B cell (primary cell): Measurements from ENCODE around the gene IBA57. TPM values are rescaled to one million over a fixed set of nuclear protein-coding genes. Genes with fewer than 3 reads are reported as not detected.

Experiments used
- ATAC-seq: fragments of 200-7000 bp; cut with Tn5 transposase; one replicate; pipeline ENCODE4 v1.10.0; 2021; ENCODE audit warnings: low read depth, mild to moderate bottlenecking, moderate number of reproducible peaks, moderate library complexity
- CTCF ChIA-PET: fragments of 350-600 bp; sonication (Branson Sonifier 250); formaldehyde crosslinking; loops from one replicate; lab custom pipeline; 2021; ENCODE audit warnings: antibody characterized with exemption, inconsistent platforms; lab: Charles Lee
- POLR2A ChIA-PET: fragments of 350-600 bp; sonication (Branson Sonifier 250); formaldehyde crosslinking; loops from one replicate; lab custom pipeline; 2021; ENCODE audit warnings: antibody characterized with exemption; lab: Charles Lee
- DNase-seq: peaks from one replicate; pipeline ENCODE4 v3.0.0; 2013
- H2AFZ ChIP-seq: 2 replicates; pipeline ENCODE4 v1.6.1; 2012; ENCODE audit warnings: mild to moderate bottlenecking, low read depth, low read length; ENCODE audit not compliant: insufficient read depth, poor library complexity, severe bottlenecking
- H3K27ac ChIP-seq, 2 donors: 1 replicate in 1 of 2; 2 replicates in 1 of 2; pipeline ENCODE4 v1.5.1; 2012 to 2013; ENCODE audit warnings: low read length in 2 of 2, mild to moderate bottlenecking in 2 of 2, moderate library complexity in 1 of 2
- H3K27me3 ChIP-seq, 4 experiments: fragments of 200-600 bp in 1 of 4; sonication (generic) in 1 of 4; replicated peaks in 1 of 4; 1 replicate in 2 of 4; 2 replicates in 2 of 4; pipeline versions ENCODE4 v1.6.1 to v1.7.0; 2013 to 2016; ENCODE audit warnings: low read length in 3 of 4, mild to moderate bottlenecking in 2 of 4, mixed read lengths in 1 of 4, moderate library complexity in 1 of 4; ENCODE audit not compliant: insufficient read depth in 4 of 4, control insufficient read depth in 3 of 4; ENCODE audit errors: control extremely low read depth in 1 of 4
- H3K36me3 ChIP-seq, 2 experiments: replicated peaks in 1 of 2; 1 replicate in 1 of 2; 2 replicates in 1 of 2; pipeline versions ENCODE4 v1.6.1 to v1.7.1; 2013; ENCODE audit warnings: low read length in 1 of 2; ENCODE audit not compliant: insufficient read depth in 2 of 2, control insufficient read depth in 1 of 2; ENCODE audit errors: control extremely low read depth in 1 of 2, extremely low read depth in 1 of 2
- H3K4me1 ChIP-seq, 2 donors: fragments of 200-600 bp in 1 of 2; sonication (generic) in 1 of 2; 1 replicate in 1 of 2; 2 replicates in 1 of 2; pipeline versions ENCODE4 v1.5.1 to v1.6.1; 2013 to 2017; ENCODE audit warnings: low read length in 2 of 2; ENCODE audit not compliant: control insufficient read depth in 2 of 2, insufficient read depth in 2 of 2
- H3K4me2 ChIP-seq: replicated peaks from 2 replicates; pipeline ENCODE3; 2012; ENCODE audit warnings: mild to moderate bottlenecking, low read depth, low read length; ENCODE audit not compliant: poor library complexity, severe bottlenecking
- H3K4me3 ChIP-seq, 5 experiments: fragments of 200-600 bp in 1 of 5; sonication (generic) in 1 of 5; 1 replicate in 3 of 5; 2 replicates in 2 of 5; pipeline versions ENCODE4 v1.5.1 to v1.7.0; 2011 to 2016; ENCODE audit warnings: low read length in 4 of 5, mild to moderate bottlenecking in 4 of 5, low read depth in 2 of 5, control low read depth in 1 of 5, moderate library complexity in 1 of 5; ENCODE audit not compliant: insufficient read depth in 1 of 5; ENCODE audit errors: control extremely low read depth in 1 of 5, extremely low read depth in 1 of 5
- H3K79me2 ChIP-seq: fragments of 200-600 bp; sonication (generic); one replicate; pipeline ENCODE4 v1.6.0; 2016; ENCODE audit warnings: low read length; ENCODE audit not compliant: control insufficient read depth, insufficient read depth
- H3K9ac ChIP-seq: fragments of 200-600 bp; sonication (generic); 2 replicates; pipeline ENCODE4 v1.6.1; 2017; ENCODE audit warnings: mild to moderate bottlenecking, low read length, moderate library complexity
- H3K9me3 ChIP-seq, 3 donors: one replicate each; pipeline versions ENCODE4 v1.6.1 to v1.7.1; 2013; ENCODE audit warnings: low read length in 2 of 3; ENCODE audit not compliant: control insufficient read depth in 2 of 3, insufficient read depth in 1 of 3; ENCODE audit errors: control extremely low read depth in 1 of 3
- H4K20me1 ChIP-seq: 2 replicates; pipeline ENCODE4 v1.6.0; 2012; ENCODE audit warnings: mild to moderate bottlenecking, low read length; ENCODE audit not compliant: insufficient read depth, control insufficient read depth, poor library complexity, severe bottlenecking
- H3K27ac Mint-ChIP-seq: one replicate; pipeline ENCODE4 v1.8.0; 2021; ENCODE audit warnings: mixed read lengths
- H3K27me3 Mint-ChIP-seq: one replicate; pipeline ENCODE4 v1.8.0; 2021; ENCODE audit warnings: mixed read lengths
- H3K4me1 Mint-ChIP-seq: one replicate; pipeline ENCODE4 v1.8.0; 2021; ENCODE audit warnings: mixed read lengths
- H3K4me3 Mint-ChIP-seq: one replicate; pipeline ENCODE4 v1.8.0; 2021; ENCODE audit warnings: mixed read lengths
- H3K9me3 Mint-ChIP-seq: one replicate; pipeline ENCODE4 v1.8.0; 2022; ENCODE audit warnings: mixed read lengths; ENCODE audit not compliant: insufficient read depth
- CTCF ChIP-seq: fragments of 200-600 bp; IDR thresholded peaks from one replicate; pipeline ENCODE4 v1.8.0; 2022; ENCODE audit warnings: antibody characterized with exemption, mild to moderate bottlenecking
- EZH2 ChIP-seq: IDR thresholded peaks from 2 replicates; pipeline ENCODE4 v1.6.1; 2012; ENCODE audit warnings: borderline replicate concordance, low read depth, mild to moderate bottlenecking, moderate library complexity, low read length; ENCODE audit not compliant: insufficient read depth, poor library complexity, severe bottlenecking
- WGBS: methylation state at CpG from one replicate; pipeline ENCODE4 v1.1.5; 2013; ENCODE audit warnings: missing lambda C conversion rate; ENCODE audit not compliant: insufficient coverage; 5-methylcytosine and 5-hydroxymethylcytosine counted together
- intact Hi-C: fragments of 100-400 bp; cut with micrococcal nuclease; formaldehyde crosslinking; loops from one replicate; pipeline ENCODE4 v1.10.0; 2022
- polyA plus RNA-seq: library from polyadenylated mRNA; depleted of rRNA; stranded (reverse); fragments of >200 nt; gene quantifications from 2 replicates; pipeline ENCODE4 v1.2.3, GENCODE V29; 2012
- total RNA-seq, 2 donors: library from RNA; stranded (reverse); fragments of 120-200 nt in 1 of 2; gene quantifications; 1 replicate in 1 of 2; 2 replicates in 1 of 2; pipeline versions ENCODE4 v1.2.3 to v1.2.4, GENCODE V29; 2013 to 2022

The IBA57 gene
- total and polyA plus RNA-seq, 2 donors (not counting 1 experiment from before 2014, with no cell fraction given), result 5.2 to 12.8 TPM

DNA sequence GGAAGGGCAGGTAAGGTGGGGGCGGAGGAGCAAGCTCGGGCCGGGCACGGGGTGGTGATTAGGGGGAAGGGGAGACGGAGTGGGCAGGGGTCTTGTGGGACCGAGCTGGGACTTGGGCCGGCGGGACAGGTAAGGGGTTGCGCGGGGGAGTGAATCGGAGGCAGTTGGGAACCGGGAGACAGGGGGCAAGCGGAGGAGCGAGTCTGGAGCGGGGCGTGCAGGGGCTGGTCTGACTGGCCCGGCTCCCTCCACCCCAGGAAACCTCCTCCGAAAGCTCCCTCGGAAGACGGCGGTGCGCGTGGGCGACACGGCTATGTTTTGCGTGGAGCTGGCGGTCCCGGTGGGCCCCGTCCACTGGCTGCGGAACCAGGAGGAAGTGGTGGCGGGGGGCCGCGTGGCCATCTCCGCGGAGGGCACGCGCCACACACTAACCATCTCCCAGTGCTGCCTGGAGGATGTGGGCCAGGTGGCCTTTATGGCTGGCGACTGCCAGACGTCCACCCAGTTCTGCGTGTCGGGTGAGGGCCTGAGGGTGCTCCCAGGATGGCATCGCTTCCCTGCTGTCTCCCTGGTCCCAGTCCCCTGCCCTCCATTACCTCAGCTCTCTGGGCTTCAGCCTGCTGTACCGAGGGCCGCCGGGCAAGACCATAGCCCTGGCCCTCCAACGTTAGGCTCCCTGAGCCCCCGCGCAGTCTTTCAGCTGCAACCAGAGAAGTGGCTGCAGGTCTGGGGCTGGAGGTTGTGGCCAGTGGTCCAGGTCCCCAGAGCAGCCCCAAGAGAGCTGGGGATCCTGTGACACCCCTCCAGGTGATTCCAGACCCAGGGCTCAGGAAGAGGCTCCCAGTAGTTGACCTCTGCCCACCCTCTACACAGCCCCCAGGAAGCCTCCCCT, 48.6 kb downstream of the IBA57 start:
- Histone ChIP-seq H3K9me3 (peaks cover 0 to 7% (median 0%) of the 10 kb centered on the region in 3 donors), H3K27ac (no peak overlapping the region), H4K20me1 (no peaks in the 10 kb centered on the region), H3K27me3 (no peaks in the 10 kb centered on the region), H2AFZ (peak overlapping the region; percentile 71), H3K4me2 (peak overlapping the region; percentile 99), H3K79me2 (no peaks in the 10 kb centered on the region), H3K9ac (peak overlapping the region; percentile 48), H3K4me1 (peaks cover 0 to 8% of the 10 kb centered on the region in 2 donors), H3K36me3 (peaks cover 0 to 2% of the 10 kb centered on the region in 2 experiments), H3K4me3 (peak overlapping the region in 4 of 5 experiments; percentile 28 to 62 (median 45))
- Mint-ChIP-seq H3K27me3 (no peaks in the 10 kb centered on the region), H3K4me3 (peak overlapping the region; percentile 74), H3K9me3 (no peaks in the 10 kb centered on the region), H3K4me1 (peaks cover 5% of the 10 kb centered on the region), H3K27ac (no peak overlapping the region)
- CTCF ChIA-PET, result interaction anchor here (0.6 to 1.2 kb wide), 7 partner anchors 12 to 299 kb away, joined by 3 to 4 read pairs (median 3); partner anchors contain the start of gene IBA57
- WGBS, result 55% methylated on average over 44 of the region's 48 CpGs
- intact Hi-C loops, result loop anchor here (1.0 to 5.0 kb wide), 10 partner anchors 40 to 301 kb away; partner anchors contain the start of genes ARF1, IBA57, MRPL55 and TRIM11
- peak; percentile 27 for DNase-seq
- TF ChIP-seq CTCF (no peak), EZH2 (no peak)
- ATAC-seq, result no peak
- POLR2A ChIA-PET, result interaction anchor here (0.9 to 1.4 kb wide), 5 partner anchors 48 to 243 kb away, joined by 3 to 7 read pairs (median 4); partner anchors contain the start of genes IBA57 and TRIM11
